Hematopoietic multipotent progenitor cell treated with erythropoietin and hydrocortisone succinate and interleukin-3 and kit ligand, for 4 days (in vitro differentiated cells): Measurements from ENCODE around the gene CACHD1.

Experiments
- DNase-seq: peaks from one replicate; pipeline ENCODE4 v3.0.0-alpha.2; 2015

Gene CACHD1

DNA sequence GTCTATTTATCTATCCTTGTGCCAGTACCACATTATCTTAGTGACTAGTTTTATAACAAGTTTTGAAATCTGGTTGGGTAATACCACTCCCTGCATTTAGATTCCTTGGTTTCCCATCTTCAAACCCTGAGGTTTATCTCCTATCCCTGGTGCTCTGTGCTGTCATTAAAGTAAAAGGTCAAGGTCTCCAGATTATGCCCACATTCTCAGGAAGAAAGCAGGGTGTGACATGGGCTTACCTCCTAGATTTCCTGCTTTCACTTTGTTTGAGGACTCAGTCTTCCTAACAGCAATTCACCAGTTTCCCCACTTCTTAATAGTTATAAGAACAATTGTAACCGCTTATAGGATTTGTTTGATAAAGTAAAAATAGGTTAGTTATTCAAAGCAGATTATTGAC lies 86.0 kb downstream of the CACHD1 start:
- no peak for DNase-seq

DNA sequence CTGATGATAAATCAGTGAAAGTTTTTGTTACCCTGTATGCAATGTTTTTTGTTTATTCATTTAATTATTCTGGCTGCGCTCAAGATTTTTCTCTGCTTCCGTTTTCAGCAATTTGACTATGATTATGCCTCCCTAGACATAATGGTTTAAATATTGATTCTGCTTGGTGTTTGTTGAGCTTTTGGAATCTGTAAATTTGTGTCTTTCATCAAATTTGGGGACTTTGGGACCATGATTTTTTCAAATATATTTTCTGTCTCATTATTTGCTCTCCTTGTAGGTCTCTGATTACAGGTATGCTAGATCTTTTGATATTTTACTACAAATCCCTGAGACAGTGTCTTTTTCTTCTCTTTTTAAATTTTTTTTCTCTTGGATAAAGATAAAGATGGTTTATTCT lies 92.1 kb downstream of the CACHD1 start:
- no peak for DNase-seq

DNA sequence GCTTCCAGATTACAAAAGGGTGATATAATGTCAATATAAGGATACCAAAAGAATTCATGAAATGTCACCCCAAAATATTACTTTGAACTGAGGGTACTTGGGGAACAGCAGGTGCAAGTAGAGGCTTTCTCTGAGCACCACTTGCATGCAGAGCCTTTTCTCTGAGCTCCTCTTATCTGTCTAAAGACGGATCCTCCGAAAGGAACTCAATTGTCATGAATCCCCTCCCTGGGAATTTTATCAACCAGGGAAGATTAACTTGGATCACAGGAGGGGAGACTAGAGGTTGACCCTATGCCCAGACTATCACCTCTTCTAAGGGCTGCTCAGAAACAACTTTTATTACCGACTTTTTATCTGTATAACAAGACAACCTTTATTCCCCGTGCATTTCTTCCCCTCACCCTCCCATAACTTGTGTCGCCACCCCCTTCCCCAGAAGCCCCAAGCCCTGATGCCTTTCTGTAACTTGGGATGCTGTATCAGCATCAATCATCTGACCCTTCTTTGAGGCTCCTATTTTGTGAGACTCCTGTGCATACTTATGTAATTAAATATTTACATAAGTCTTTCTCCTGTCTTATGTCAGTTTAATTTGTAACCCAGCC lies 94.1 kb downstream of the CACHD1 start:
- DNase-seq: no peak

DNA sequence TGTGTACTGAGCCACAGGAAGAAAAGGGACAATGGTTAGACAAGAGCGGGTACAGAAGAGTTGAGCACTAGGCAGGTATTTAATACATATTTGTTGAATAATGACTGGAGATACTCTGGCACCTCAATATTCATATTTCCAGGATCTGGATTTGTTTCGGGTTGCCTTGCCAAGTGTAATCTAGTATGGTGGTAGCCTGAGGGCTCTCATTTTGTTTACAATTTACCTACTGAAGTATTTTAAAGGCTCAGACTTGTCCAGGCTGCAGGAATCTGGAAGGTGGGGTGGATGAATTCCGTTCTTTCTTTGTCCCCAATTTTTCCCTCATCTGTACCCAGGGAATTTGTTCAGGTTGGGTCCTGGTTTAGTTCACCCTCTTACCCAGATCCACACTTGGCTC lies 95.0 kb downstream of the CACHD1 start:
- DNase-seq: no peak

DNA sequence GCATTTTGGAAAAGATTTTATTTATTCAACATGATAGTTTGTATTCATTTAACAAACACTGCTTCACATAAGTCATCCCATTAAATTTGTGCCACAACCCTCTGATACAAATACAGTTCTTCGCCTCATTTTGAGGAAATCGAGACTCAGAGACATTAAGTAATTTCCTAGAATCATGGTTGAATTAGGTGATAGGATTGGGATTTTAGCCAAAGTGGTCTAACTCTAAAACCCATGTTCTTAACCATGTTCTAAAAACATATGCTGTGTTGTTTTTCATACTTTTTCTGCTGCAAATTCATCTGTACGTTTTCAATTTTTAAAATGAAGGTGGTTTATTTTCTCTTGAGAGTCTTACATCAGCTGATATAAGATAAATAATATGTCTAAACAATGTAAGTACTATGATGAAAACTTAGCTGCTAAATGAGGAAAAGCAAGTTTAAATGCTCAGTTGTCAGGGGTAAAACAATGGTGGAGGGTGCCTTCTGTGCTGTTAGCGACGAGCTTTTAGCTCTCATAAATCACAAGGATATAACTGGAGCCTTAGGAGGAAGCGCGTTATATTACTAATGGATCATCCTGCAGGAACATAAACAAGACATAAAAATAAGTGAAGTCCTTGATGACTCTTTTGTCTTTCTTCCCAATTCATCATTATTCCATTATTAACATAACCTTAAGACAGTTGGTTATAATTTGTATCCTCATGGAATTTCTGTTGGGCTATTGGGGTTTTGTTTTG lies 97.7 kb downstream of the CACHD1 start:
- DNase-seq: no peak

DNA sequence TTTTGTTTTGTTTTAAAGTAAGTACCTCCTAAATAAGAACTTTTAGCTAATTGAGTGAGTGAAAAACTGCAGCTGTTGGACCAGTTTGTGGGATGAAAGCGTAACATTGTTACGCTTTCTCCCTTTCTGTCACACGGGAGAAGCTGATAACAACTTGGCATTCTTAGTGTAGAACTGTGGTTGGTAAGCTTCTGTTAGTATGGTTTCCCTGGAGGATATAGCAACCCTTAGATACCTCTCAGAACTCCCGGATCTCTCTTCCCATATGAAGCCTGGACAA lies 98.2 kb downstream of the CACHD1 start:
- no peak for DNase-seq

DNA sequence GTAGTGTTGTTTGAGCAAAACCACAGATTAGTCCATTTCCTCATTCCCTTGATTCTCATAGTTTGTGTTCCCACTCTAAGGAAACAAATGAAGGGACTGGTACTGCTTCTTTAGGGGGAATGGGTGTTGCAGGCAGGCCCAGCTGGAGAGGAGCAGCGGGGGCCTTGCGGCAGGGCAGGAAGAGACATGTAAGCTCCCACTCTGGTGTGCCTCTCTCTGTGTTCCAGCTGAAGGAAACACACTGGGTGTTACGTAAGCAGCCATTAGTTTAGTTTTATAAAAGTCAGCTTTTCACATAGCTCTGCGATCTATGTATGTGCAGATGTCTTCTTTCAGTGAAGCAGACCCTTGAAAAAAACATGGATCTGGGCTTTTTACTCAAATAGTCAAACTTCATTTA lies 99.5 kb downstream of the CACHD1 start:
- peak; percentile 5 for DNase-seq

DNA sequence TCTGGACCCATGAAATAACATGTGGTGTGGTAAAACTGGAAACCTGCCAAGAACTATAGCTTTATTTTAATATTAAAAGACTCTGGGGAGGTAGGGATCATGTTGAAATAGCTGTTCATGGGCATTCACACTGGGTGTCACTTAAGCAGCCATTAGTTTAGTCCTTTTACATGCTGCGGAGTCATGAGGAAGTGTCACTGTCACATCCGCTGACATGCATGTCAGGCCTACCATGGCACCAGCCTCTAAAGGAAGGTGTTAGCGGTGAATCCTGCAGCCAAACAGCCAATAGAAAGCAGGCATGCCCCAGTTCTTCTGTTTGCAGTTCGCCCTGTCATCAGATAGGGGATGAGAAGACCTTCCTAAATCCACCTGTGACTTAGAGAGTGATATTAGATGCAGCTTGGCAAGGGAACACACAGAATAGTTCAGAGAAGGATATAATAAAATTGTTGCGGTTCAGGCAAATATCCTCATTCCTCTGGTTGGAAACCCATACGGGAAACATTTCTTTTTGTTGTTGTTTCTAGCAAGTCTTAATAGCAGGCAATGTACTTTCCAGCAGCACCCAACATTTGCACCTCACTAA lies 100.4 kb downstream of the CACHD1 start:
- peak; percentile 2 for DNase-seq

DNA sequence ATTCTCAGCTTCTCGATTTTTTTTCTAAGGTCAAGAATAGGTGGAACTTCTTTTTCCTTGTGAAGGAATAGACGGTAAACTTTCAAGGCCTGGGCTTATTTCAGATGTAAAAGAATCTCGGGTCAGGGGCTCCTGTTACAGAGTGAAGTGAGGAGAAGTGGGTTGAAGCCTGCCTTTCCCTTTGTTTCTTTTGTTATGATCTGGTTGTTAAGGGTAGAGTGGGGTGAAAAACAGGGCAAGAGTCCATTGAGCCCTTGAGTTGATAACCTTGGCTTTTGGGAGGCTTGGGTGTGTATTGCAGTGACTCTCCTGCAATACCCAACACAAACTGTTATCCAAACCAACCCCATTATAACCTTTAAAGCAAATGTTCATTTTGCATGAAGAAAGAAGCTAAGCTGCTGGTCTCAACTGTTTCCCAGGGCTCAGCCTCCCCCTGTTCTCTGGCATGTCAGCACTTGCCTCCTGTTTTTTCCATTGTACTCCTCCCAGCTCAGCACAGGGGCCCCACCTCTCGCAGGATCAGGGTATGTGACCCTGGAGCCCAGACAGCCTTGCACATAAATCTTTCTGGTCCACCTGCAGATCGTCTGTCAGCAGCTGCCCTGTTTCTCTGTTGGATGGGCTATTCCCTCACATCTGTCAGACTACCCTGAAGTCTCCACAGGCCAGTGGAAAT lies 102.4 kb downstream of the CACHD1 start:
- DNase-seq: no peak

DNA sequence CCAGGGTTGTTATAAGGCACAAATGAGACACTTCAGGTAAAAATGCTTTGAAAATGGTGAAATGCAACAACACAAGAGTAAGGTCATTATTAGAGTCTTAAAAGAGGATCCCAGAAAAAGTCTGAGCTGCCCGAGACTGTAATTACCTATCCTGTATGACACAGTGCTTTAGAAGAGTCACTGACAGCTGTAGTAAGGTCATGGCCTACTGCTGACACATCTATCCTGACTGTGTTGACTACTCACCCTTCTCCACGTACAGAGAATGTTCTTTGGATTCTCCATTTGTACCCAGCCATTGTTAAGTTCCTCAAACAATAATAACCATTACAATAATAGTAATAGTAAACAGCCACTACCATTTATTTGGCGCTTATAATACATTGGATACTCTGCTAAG lies 104.4 kb downstream of the CACHD1 start:
- DNase-seq: no peak

DNA sequence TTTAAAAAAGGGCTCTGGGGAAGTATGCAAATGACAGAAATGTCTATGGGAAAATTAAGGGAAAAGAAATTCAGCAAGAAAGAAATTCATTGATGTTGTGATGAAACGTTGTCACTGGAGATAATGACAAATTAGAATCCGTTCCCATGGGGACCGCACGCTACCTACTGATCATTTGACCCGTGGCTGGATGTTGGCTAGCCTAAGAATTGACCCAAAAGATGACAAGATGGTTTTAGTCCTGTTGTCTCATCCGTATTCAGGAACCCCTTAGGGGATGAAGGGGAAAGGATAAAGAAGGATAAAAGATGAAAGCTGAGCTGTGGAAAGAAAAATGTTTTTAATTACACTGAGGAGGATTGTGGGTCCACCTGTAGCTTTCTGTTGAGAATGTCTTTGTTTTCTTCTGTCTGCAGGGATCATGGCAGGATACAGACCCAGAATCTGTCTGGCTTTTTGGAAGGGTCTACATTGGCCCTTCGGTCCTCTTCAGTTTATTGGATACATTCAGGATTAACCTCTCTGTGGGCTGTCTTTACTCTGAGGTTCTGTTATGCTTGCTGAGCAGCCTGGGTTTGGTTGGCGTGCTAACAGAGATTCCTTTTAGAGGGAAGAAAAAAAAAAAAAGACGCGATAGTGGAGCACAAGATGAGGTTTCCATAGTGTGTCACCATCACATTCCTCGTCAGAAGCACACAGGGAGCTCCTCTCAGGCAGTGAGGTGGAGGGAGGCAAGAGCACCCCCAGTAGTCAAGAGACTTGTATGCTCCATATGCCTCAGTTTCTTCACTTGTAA lies 106.2 kb downstream of the CACHD1 start:
- no peak for DNase-seq

DNA sequence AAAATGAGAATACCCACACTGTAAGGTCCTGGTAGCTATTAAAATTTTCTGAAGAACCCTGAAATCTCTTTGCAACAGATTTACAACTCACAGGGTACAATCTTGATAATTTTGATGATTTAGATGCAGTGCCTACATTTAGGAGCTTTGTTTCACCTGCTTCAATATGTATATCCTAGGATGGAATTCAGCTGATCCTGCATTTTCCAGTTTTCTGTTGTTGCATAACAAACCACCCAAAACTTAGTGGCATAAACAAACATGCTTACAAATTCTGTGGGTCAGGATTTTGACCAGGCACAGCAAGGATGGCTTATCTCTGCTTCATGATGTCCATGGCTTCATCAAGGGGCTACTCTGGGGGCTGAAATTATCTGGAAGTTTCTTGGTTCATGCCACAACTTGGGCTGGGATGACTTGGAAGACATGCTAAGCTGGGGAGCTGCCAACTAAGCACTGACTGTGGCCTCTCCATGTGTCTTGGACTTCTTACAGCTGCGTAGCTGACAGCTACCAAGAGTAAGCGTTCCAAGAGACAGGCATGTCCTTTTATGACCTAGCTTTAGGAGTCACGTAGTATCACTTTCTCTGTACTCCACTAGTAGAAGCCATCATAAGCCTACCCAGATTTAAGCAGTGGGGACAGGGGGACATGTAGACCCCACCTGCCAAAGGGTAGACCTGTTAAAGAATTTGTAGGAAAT lies 108.5 kb downstream of the CACHD1 start:
- no peak for DNase-seq

DNA sequence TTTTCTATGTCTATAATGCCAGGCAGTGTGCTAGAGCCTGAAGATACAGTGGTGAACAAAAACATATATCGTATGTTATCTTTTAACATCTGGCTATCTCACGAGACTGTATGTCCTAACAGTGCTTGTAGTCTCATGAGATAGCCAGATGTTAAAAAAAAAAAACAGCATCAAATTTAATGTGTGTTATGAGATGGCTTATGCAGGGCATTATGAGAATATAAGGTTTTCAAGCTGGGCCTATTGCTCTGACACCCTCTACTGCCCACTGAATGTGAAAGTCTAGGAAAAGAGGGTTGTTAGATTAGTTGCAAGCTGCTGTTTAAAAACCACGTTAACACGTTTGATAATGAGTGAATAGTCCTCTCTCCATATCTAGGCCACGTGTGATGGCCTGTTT lies 109.8 kb downstream of the CACHD1 start:
- peak; percentile 56 for DNase-seq

DNA sequence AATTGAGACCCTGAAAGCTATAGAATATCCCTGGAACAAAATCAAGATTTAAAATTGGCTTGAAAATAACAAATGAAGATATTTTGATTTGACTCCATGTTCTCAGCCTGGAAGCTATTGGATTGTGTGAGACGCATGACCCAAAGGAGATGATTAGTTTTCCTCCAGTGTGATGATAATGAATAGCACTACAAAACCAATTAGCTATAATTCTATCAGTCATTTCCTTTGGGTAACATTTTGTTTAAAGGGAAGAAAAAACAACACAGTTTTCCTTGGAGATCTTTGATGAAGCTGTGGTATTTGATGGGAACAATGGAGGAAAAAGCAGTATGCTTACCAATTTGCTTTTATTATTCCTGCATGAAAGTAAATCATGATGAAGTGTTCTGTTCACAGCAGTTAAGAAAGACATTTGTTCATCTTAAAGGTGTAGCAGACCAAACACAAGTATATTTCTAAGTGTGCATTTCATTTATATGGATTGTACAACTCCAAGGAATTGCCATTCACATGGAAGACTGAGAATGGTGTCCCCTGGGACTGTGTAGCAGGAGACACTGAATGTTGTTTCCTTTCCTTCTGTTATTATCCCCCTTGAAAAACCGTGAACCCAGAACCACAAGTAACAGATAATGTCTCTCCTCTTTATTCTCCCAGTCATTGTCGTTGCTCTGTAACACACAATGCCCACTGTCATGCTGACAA lies 111.4 kb downstream of the CACHD1 start:
- DNase-seq: no peak

DNA sequence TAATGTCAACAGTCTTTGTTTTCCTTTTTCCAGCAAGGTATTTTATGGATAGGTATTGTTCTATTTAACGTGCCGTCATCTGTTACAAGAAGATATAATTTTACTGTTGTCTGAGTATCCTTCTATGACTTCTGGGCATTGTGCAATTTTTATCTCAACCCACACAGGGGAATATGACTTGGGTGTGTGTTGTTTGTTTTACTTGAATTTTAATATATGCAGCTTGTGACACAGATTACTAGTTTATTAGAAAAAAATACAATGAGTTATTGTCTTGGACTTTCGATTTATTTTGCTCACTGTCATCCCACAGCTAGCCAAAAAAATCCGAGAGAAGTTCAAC lies 111.9 kb downstream of the CACHD1 start:
- DNase-seq: no peak

DNA sequence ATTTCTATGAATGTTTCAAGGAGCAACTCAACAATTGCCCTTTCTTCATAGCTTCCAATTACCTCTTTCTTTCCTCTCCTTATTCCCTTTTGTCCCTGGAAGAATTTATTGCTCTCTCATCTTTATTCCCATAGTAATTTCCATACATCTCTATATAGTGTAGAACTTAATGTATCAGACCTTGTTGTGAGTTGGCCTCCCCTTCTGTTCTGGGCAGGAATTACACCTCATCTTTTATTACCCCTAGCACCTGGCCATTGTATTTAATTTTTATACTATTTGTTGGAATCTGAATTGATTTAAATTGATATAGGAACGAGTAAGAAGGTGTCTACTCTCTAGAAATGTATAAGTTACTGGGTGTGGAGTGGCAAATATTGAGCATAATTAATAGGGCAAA lies 114.5 kb downstream of the CACHD1 start:
- peak; percentile 8 for DNase-seq

DNA sequence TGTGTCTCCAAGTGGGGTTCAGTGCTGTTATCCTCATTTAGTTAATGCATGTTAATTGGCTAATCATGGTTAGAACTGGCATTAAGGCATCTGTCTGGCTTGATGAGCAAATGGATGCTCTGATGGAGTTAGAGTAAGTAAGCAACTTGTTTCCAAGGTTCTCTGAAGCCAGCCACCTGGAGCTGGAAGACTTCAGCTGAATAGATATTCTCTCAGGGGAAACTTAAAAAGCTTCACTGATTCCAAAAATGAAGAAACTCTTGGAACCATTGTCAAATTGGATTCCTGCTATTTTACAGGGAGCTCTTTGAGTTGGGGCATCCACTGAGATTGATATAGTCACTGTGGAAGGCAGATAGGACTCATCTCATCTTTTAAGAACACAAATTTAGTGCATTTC lies 118.9 kb downstream of the CACHD1 start:
- DNase-seq: no peak

DNA sequence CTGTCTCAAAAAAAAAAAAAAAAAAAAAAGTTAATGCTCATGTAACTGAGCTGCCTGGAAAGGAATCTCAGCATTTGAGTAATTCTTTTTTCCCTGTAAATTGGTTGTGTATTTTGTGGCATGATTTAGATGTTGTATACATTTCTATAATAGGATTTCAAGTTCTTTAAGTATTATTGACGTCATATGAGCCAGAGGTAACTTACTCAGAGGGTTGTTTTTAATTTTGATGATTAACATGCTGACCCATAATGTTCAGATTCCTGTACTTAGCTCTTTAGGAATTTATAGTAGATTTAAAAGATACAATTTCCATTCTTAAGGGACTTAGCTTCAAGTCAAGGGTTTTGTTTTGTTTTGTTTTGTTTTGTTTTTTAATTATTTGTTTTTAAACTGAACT lies 120.4 kb downstream of the CACHD1 start:
- DNase-seq: no peak

DNA sequence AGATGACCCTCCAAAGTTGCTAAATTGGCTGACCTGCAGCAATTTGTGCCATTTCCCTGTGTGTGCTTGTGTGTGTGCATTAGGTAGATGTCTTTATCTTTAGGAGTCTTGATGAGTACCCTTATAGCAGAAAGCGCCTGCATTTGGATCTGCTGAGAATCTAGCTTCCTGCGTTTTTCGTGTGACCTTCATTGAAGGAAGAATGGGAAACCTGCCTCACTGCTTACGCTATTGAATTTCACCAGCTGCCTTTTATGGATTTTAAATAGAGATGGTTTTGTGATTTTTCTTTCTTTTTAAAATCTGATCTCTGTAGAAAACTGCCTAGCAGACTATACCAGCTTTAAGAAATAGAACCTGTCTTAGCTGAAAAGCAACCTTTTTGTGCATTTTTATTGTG lies 124.5 kb downstream of the CACHD1 start:
- DNase-seq: no peak

DNA sequence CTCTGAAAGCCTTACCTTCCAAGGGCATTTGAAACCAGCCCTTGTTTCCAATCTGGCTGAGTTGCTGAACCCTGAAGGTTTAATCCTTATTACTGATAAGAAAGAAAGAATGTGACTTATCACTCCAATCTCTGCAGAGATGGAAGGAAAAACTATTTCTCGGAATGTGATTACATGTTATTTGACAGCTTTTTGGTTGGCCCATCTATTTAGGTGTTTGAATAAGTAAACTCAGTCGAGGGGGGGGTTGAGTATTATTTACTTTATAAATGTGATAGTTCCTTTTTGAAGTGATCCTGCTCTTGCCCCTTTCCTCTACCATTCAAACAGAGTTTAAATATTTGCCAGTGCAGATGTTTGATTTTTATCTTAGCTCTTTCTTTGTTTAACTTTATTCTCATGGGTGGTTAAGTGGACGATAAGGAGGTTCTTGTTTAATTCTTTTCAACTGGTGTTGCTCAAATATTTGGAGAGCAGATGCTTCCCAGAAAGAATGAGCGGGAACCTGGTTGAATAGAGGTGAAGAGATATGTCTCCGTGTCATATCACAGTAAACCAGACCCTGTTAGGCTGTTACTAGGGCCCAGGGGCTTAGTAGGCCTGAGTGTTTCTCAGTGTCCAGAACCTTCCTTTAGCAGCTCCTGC lies 126.1 kb downstream of the CACHD1 start:
- no peak for DNase-seq

DNA sequence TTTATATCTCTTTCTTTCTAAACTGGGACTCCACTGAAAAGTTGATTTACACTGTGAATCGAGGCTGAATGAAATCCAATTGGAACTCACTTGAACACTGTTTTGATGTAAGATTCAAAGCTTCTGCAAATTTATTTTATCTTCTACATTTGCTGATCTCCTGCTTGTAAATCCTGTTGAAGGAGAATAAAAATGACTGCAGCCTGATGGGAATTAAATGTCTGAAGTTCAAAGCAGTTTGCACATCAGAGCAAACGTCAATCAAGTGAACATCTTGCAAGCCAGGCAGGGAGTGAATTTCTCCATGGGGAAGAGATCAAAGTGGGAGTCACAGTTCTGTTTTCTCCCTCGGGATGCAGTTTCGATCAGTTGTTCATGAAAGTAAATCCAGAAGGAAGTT lies 127.2 kb downstream of the CACHD1 start:
- DNase-seq: no peak

DNA sequence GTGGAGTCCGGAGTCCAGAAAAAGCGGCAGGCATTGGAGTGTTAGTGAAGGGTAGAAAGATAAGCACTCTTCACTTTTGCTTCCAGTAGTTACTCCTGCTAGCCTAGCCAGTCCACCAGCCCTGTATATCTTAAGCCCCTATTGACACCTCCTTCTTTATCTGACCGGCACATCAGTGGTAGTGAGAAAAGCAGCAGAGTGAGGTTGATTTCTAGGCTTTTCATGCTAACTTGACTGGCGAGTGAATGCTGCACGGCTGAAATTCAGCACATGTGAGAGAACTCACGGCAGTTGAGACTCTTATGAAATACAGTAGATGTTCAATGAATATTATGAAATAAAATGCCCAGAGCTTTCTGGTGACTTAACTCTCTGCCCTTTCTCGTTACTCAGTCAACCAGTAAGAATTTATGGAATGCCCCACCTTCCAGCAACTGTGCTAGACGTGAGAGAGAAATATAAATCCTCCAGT lies 128.2 kb downstream of the CACHD1 start:
- DNase-seq: peak; percentile 7
